Measurements from ENCODE around the gene PRELID1.

The PRELID1 gene

GRCh38 chr5:177330991-177331842, 27.6 kb downstream of the PRELID1 start:
- no peaks in the 10 kb centered on the region; the same call in 1 of the 2 replicates for H3K36me3 ChIP-seq
- TF ChIP-seq CTCF (IDR thresholded peaks at IDR 0.05; ENCODE audit: low read depth, low read length), result no peak
- H3K9me3 ChIP-seq (ENCODE audit: severe bottlenecking), result no peaks in the 10 kb centered on the region
- H3K27ac ChIP-seq, result no peak overlapping the region
- H3K4me3 ChIP-seq (ENCODE audit: low read depth, low read length), result no peak overlapping the region
- no peak for DNase-seq
- H3K27me3 ChIP-seq (ENCODE audit: insufficient read depth, low read depth, severe bottlenecking), result no peaks in the 10 kb centered on the region

GRCh38 chr5:177332031-177332895, 28.7 kb downstream of the PRELID1 start:
- peaks cover 2% of the 10 kb centered on the region; the same call in 1 of the 2 replicates for H3K36me3 ChIP-seq
- no peak overlapping the region for H3K27ac ChIP-seq
- no peak overlapping the region for H3K4me3 ChIP-seq (ENCODE audit: low read depth, low read length)
- no peak for DNase-seq
- TF ChIP-seq CTCF (IDR thresholded peaks at IDR 0.05; ENCODE audit: low read depth, low read length), result no peak
- no peaks in the 10 kb centered on the region for H3K9me3 ChIP-seq (ENCODE audit: severe bottlenecking)
- no peaks in the 10 kb centered on the region for H3K27me3 ChIP-seq (ENCODE audit: insufficient read depth, low read depth, severe bottlenecking)

GRCh38 chr5:177332896-177333260, 29.3 kb downstream of the PRELID1 start:
- no peaks in the 10 kb centered on the region for H3K9me3 ChIP-seq (ENCODE audit: severe bottlenecking)
- DNase-seq, result no peak
- H3K27ac ChIP-seq, result no peak overlapping the region
- peaks cover 2% of the 10 kb centered on the region; the same call in 1 of the 2 replicates for H3K36me3 ChIP-seq
- no peak overlapping the region for H3K4me3 ChIP-seq (ENCODE audit: low read depth, low read length)
- no peaks in the 10 kb centered on the region for H3K27me3 ChIP-seq (ENCODE audit: insufficient read depth, low read depth, severe bottlenecking)
- TF ChIP-seq CTCF (IDR thresholded peaks at IDR 0.05; ENCODE audit: low read depth, low read length), result no peak

- Histone ChIP-seq H3K4me3 (ENCODE audit: low read depth, low read length) (no peak overlapping the region), H3K36me3 (peaks cover 2% of the 10 kb centered on the region; the same call in 1 of the 2 replicates), H3K9me3 (ENCODE audit: severe bottlenecking) (no peaks in the 10 kb centered on the region), H3K27ac (no peak overlapping the region), H3K27me3 (ENCODE audit: insufficient read depth, low read depth, severe bottlenecking) (no peaks in the 10 kb centered on the region)
- no peak for DNase-seq
- TF ChIP-seq CTCF (IDR thresholded peaks at IDR 0.05; ENCODE audit: low read depth, low read length), result no peak
These were observed 30.0 kb downstream of the PRELID1 start for GRCh38 chr5:177333420-177334154.

GRCh38 chr5:177334155-177334551, 30.6 kb downstream of the PRELID1 start:
- no peaks in the 10 kb centered on the region for H3K9me3 ChIP-seq (ENCODE audit: severe bottlenecking)
- H3K36me3 ChIP-seq, result peaks cover 2% of the 10 kb centered on the region; the same call in 1 of the 2 replicates
- DNase-seq, result no peak
- no peaks in the 10 kb centered on the region for H3K27me3 ChIP-seq (ENCODE audit: insufficient read depth, low read depth, severe bottlenecking)
- TF ChIP-seq CTCF (IDR thresholded peaks at IDR 0.05; ENCODE audit: low read depth, low read length), result no peak
- H3K27ac ChIP-seq, result no peak overlapping the region
- no peak overlapping the region for H3K4me3 ChIP-seq (ENCODE audit: low read depth, low read length)
